ENCODE measurements around the gene AATK.
A peak's percentile ranks its signal among the peaks of the same experiment; 100 is the strongest.

AATK gene

GRCh38 chr17:81143717-81144422 lies 22.2 kb downstream of the AATK start:
- DNase-seq (ENCODE audit: low read depth), result no peak

GRCh38 chr17:81143200-81143527 lies 22.9 kb downstream of the AATK start:
- DNase-seq (ENCODE audit: low read depth), result no peak

GRCh38 chr17:81142301-81143199 lies 23.5 kb downstream of the AATK start:
- DNase-seq (ENCODE audit: low read depth), result peak; percentile 80

GRCh38 chr17:81140695-81141094 lies 25.3 kb downstream of the AATK start:
- DNase-seq (ENCODE audit: low read depth), result no peak

- DNase-seq (ENCODE audit: low read depth), result no peak
These were observed 26.0 kb downstream of the AATK start for GRCh38 chr17:81140018-81140417.

GRCh38 chr17:81139428-81139827 lies 26.6 kb downstream of the AATK start:
- DNase-seq (ENCODE audit: low read depth), result no peak

GRCh38 chr17:81138500-81138899 lies 27.5 kb downstream of the AATK start:
- DNase-seq (ENCODE audit: low read depth), result no peak

GRCh38 chr17:81138083-81138482 lies 27.9 kb downstream of the AATK start:
- no peak for DNase-seq (ENCODE audit: low read depth)

- DNase-seq (ENCODE audit: low read depth), result no peak
These were observed 28.8 kb downstream of the AATK start for GRCh38 chr17:81137248-81137647.

GRCh38 chr17:81136366-81136765 lies 29.7 kb downstream of the AATK start:
- no peak for DNase-seq (ENCODE audit: low read depth)

- no peak for DNase-seq (ENCODE audit: low read depth)
These were observed 30.3 kb downstream of the AATK start for GRCh38 chr17:81135505-81136278.

- no peak for DNase-seq (ENCODE audit: low read depth)
These were observed 31.8 kb downstream of the AATK start for GRCh38 chr17:81134064-81134781.

- no peak for DNase-seq (ENCODE audit: low read depth)
These were observed 33.0 kb downstream of the AATK start for GRCh38 chr17:81132770-81133723.

GRCh38 chr17:81132197-81132540 lies 33.9 kb downstream of the AATK start:
- DNase-seq (ENCODE audit: low read depth), result no peak

- DNase-seq (ENCODE audit: low read depth), result no peak
These were observed 34.4 kb downstream of the AATK start for GRCh38 chr17:81131486-81132196.

GRCh38 chr17:81130385-81131361 lies 35.3 kb downstream of the AATK start:
- no peak for DNase-seq (ENCODE audit: low read depth)

GRCh38 chr17:81129711-81130367 lies 36.2 kb downstream of the AATK start:
- DNase-seq (ENCODE audit: low read depth), result no peak

GRCh38 chr17:81129289-81129688 lies 36.7 kb downstream of the AATK start:
- peak; percentile 20 for DNase-seq (ENCODE audit: low read depth)

GRCh38 chr17:81128774-81129173 lies 37.2 kb downstream of the AATK start:
- DNase-seq (ENCODE audit: low read depth), result no peak

Data from ELR (cell line).